ENCODE measurements around the gene KRT8.
"Not testable (repeated sequence)": the region's sequence is repeated elsewhere in the genome, so short reads cannot be mapped to it uniquely, and the experiment has no call there.

The KRT8 gene

GRCh38 chr12:52873832-52874572 is 30.9 kb downstream of the KRT8 start:
- no peak for DNase-seq

GRCh38 chr12:52873513-52873831 is 31.4 kb downstream of the KRT8 start:
- DNase-seq: no peak

- DNase-seq: no peak
Observed at GRCh38 chr12:52872644-52873389, 32.1 kb downstream of the KRT8 start.

GRCh38 chr12:52871291-52872039 is 33.4 kb downstream of the KRT8 start:
- no peak for DNase-seq

- DNase-seq: peak in 1 of 2 donors; percentile 30
Observed at GRCh38 chr12:52870361-52871290, 34.2 kb downstream of the KRT8 start.

- no peak for DNase-seq
Observed at GRCh38 chr12:52867642-52868041, 37.2 kb downstream of the KRT8 start.

GRCh38 chr12:52867152-52867551 is 37.7 kb downstream of the KRT8 start:
- no peak for DNase-seq

GRCh38 chr12:52865090-52865944 is 39.6 kb downstream of the KRT8 start:
- DNase-seq: peak; percentile 10 to 17

GRCh38 chr12:52862023-52862422 is 42.9 kb downstream of the KRT8 start:
- no peak for DNase-seq

- no peak for DNase-seq
Observed at GRCh38 chr12:52861511-52861910, 43.4 kb downstream of the KRT8 start.

GRCh38 chr12:52860102-52860823 is 44.6 kb downstream of the KRT8 start:
- DNase-seq: no peak

GRCh38 chr12:52857500-52857899 is 47.4 kb downstream of the KRT8 start:
- no peak for DNase-seq

- no peak for DNase-seq
Observed at GRCh38 chr12:52856787-52857186, 48.1 kb downstream of the KRT8 start.

GRCh38 chr12:52856077-52856476 is 48.8 kb downstream of the KRT8 start:
- not testable (repeated sequence) for DNase-seq

- no peak for DNase-seq
Observed at GRCh38 chr12:52851787-52852186, 53.1 kb downstream of the KRT8 start.

- no peak for DNase-seq
Observed at GRCh38 chr12:52850681-52851080, 54.2 kb downstream of the KRT8 start.

- DNase-seq: no peak
Observed at GRCh38 chr12:52849511-52849910, 55.4 kb downstream of the KRT8 start.

- no peak for DNase-seq
Observed at GRCh38 chr12:52848661-52849255, 56.1 kb downstream of the KRT8 start, which contains the start of gene KRT78. Gene KRT78, minus strand, starts transcription at chr12:52848994. Its CDS starts 64 bp downstream, at chr12:52848930.

GRCh38 chr12:52847335-52848102 is 57.4 kb downstream of the KRT8 start:
- DNase-seq: no peak

All from hippocampal formation (tissue), 2 donors.